NCI-H2081 treated with DMSO at 0.1 percent for 48 hours (cell line): Measurements from ENCODE around the gene SOX4.

Experiments
- DNase-seq: peaks from one replicate; lab custom pipeline; 2025; lab: John Stamatoyannopoulos, UW

The SOX4 gene

DNA sequence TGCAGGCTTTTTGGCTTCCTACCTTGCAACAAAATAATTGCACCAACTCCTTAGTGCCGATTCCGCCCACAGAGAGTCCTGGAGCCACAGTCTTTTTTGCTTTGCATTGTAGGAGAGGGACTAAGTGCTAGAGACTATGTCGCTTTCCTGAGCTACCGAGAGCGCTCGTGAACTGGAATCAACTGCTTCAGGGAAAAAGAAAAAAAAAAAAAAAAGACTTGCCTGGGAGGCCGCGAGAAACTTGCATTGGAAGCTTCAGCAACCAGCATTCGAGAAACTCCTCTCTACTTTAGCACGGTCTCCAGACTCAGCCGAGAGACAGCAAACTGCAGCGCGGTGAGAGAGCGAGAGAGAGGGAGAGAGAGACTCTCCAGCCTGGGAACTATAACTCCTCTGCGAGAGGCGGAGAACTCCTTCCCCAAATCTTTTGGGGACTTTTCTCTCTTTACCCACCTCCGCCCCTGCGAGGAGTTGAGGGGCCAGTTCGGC is 420 bp downstream of the SOX4 start:
- DNase-seq = no peak

GRCh38 chr6:21594416-21595281 is 1.1 kb downstream of the SOX4 start:
- DNase-seq = no peak

DNA sequence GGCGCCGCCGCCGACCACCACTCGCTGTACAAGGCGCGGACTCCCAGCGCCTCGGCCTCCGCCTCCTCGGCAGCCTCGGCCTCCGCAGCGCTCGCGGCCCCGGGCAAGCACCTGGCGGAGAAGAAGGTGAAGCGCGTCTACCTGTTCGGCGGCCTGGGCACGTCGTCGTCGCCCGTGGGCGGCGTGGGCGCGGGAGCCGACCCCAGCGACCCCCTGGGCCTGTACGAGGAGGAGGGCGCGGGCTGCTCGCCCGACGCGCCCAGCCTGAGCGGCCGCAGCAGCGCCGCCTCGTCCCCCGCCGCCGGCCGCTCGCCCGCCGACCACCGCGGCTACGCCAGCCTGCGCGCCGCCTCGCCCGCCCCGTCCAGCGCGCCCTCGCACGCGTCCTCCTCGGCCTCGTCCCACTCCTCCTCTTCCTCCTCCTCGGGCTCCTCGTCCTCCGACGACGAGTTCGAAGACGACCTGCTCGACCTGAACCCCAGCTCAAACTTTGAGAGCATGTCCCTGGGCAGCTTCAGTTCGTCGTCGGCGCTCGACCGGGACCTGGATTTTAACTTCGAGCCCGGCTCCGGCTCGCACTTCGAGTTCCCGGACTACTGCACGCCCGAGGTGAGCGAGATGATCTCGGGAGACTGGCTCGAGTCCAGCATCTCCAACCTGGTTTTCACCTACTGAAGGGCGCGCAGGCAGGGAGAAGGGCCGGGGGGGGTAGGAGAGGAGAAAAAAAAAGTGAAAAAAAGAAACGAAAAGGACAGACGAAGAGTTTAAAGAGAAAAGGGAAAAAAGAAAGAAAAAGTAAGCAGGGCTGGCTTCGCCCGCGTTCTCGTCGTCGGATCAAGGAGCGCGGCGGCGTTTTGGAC is 2.0 kb downstream of the SOX4 start:
- DNase-seq = no peak

DNA sequence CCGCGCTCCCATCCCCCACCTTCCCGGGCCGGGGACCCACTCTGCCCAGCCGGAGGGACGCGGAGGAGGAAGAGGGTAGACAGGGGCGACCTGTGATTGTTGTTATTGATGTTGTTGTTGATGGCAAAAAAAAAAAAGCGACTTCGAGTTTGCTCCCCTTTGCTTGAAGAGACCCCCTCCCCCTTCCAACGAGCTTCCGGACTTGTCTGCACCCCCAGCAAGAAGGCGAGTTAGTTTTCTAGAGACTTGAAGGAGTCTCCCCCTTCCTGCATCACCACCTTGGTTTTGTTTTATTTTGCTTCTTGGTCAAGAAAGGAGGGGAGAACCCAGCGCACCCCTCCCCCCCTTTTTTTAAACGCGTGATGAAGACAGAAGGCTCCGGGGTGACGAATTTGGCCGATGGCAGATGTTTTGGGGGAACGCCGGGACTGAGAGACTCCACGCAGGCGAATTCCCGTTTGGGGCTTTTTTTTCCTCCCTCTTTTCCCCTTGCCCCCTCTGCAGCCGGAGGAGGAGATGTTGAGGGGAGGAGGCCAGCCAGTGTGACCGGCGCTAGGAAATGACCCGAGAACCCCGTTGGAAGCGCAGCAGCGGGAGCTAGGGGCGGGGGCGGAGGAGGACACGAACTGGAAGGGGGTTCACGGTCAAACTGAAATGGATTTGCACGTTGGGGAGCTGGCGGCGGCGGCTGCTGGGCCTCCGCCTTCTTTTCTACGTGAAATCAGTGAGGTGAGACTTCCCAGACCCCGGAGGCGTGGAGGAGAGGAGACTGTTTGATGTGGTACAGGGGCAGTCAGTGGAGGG is 2.8 kb downstream of the SOX4 start:
- DNase-seq = no peak

DNA sequence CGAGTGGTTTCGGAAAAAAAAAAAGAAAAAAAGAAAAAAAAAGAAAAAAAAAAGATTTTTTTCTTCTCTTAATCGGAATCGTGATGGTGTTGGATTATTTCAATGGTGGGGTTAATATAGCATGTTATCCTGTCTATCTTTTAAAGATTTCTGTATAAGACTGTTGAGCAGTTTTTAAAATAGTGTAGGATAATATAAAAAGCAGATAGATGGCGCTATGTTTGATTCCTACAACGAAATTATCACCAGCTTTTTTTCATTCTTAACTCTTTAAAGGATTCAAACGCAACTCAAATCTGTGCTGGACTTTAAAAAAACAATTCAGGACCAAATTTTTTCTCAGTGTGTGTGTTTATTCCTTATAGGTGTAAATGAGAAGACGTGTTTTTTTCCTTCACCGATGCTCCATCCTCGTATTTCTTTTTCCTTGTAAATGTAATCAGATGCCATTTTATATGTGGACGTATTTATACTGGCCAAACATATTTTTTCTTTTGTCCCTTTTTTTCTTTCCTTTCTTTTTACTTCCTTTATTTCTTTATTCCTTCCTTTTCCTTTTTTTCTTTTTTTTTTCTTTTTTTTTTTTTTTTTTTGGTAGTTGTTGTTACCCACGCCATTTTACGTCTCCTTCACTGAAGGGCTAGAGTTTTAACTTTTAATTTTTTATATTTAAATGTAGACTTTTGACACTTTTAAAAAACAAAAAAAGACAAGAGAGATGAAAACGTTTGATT is 3.6 kb downstream of the SOX4 start:
- DNase-seq = peak; percentile 40

GRCh38 chr6:21597801-21598673 is 4.5 kb downstream of the SOX4 start:
- DNase-seq = no peak

- DNase-seq = no peak
Observed at GRCh38 chr6:21598674-21599023, 5.1 kb downstream of the SOX4 start.

- DNase-seq = no peak
Observed at GRCh38 chr6:21599051-21599696, 5.6 kb downstream of the SOX4 start.

DNA sequence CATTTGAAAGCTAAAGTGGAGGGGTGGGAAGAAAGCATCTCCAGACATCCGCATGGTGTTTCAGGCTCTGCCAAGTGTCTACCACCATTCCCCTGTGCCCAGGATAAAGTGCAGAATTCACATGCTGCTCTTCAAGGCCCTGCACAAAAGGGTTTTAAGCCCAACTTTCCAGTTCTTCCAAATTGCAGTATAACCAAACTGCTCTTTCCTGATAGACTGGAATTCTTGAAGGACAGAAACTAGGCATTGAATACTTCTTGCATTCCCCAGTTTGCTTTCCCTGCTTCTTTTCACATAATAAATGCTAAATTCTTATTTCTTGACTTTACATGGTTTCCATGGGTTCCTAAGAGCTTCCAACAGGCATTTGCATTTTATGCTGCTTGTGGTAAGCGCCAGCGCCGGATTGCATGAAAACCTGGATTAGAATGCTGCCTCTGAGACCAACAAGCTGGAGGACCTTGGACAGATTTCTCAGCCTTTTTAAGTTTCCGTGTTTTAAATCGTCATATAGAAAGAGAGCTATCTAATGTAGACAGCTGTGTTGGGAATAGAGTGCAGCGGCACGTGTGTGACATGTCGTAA is 7.9 kb downstream of the SOX4 start:
- no peak for DNase-seq

- DNase-seq = no peak
Observed at GRCh38 chr6:21601932-21602390, 8.4 kb downstream of the SOX4 start.

DNA sequence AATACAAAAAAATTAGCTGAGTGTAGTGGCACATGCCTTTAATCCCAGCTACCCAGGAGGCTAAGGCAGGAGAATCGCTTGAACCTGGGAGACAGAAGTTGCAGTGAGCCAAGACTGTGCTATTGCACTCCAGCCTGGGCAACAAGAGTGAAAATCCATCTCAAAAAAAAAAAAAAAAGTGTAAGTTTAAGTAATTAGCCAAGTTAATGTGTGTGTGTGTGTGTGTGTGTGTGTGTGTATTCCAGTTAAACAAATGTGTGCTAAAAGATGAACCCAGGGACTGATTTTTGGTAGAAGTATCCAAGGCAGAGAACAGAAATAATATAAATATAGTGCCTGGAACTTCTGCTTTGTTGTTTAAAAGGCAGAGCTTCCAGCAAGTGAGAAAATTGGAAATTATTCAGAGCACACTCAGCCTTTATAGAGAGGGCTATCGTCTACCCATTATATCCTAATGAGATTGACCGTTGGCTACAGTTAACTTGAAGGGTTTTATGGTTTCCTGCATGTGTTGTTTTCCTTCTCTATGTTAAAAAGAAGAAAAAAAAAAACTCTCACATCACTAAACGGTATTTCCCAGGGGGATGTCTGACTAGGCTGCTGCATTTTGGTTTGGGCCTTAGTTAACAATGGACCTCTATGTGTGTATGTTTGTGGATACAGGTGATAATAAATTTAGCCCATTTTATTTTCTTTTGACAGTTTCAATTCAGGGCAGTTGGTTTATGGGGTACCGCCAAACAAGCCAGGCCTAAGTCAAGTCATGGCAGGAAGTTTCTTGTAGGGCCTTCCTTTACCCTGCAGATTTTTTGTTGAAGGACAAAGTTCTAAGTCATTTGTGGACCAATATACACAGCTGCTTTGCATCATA is 9.8 kb downstream of the SOX4 start:
- no peak for DNase-seq

GRCh38 chr6:21604081-21604480 is 10.5 kb downstream of the SOX4 start:
- DNase-seq = no peak

GRCh38 chr6:21605166-21605565 is 11.6 kb downstream of the SOX4 start:
- DNase-seq = no peak

GRCh38 chr6:21608601-21609000 is 15.1 kb downstream of the SOX4 start:
- no peak for DNase-seq

GRCh38 chr6:21609881-21610329 is 16.4 kb downstream of the SOX4 start:
- no peak for DNase-seq

DNA sequence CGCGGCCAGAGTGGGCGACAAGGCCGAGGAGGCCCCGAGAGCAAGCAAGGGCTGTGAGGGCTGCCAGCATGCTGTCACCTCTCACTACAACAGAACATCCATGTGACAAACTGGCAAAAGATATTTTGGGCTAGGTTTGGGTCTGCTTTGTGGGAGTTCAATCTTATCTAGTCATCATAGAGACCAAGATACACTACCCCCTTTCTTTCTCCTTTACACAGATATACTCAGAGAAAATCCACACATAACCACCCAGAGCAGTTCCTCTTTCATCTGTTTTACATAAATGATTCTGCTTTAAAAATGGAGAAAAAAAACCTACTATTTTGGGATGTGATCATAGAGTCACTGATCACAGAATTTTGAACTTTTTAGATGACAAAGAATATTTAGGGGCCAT is 16.8 kb downstream of the SOX4 start:
- DNase-seq = no peak

DNA sequence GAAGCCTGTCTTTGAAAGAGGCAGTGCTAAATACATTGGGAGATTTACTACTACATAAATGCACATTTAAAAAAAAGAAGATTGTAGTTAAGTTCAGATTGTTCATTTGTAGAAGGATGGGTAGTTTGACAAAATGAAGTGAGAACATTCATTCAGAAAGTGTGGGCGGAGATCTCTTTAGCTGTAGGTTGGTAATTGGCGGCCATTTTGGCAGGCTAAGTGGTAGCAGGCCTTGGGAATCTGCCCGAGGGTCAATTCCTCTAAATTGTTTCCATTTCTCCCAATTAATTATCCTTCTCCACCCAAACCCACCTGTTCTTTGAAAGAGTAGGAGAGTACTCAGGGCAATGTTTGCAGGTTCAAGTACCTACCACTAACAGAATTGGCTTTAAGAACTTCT is 17.9 kb downstream of the SOX4 start:
- DNase-seq = no peak

DNA sequence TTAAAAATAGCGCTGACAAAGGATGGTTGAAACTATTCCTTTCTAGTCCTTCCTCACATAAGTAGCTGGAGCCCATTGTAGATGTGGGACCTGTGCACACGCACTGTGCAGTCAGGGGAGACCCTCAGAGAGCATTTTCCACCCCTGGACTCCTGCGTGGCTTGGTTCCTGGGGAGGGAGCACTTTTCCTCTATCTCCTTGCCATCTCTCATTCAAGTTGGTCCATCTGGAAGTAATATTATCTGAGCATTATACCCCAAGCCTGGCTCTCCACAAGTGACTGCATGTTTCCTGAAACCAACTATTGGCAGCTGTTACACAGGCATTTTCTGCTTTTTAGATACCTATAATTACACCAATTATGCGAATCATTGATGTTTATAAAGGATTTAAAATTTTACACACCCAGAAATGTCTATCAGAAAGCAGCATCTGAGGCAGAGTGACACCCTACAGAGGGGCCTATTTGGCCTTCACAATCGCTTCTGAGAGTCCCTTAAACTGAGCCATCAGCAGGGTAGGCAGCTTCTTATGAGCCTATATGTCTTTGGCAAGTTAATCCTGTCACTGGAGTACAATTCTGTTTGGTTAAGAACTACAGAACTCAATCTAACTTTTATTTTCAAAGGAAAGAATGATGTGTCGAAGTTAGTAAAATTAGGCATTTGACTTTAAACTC is 18.7 kb downstream of the SOX4 start:
- peak; percentile 49 for DNase-seq
